Neural crest cell (in vitro differentiated cells): ENCODE data around the gene RELL2. TPM values are rescaled to one million over a fixed set of nuclear protein-coding genes. Genes with fewer than 3 reads are reported as not detected.

ENCODE experiments used
- DNase-seq: peaks from one replicate; pipeline ENCODE4 v3.0.0; 2021; ENCODE audit warnings: low read depth, mixed read lengths, low spot score
- H3K27ac Mint-ChIP-seq: one replicate; pipeline ENCODE4 v1.8.0; 2021; ENCODE audit warnings: mild to moderate bottlenecking, mixed read lengths; ENCODE audit not compliant: unreplicated experiment
- H3K27me3 Mint-ChIP-seq: 2 replicates; pipeline ENCODE4 v1.8.0; 2021; ENCODE audit warnings: low read depth, mild to moderate bottlenecking, mixed read lengths
- H3K36me3 Mint-ChIP-seq: 2 replicates; pipeline ENCODE4 v1.8.0; 2021; ENCODE audit warnings: low read depth, mild to moderate bottlenecking, mixed read lengths
- H3K4me1 Mint-ChIP-seq: 2 replicates; pipeline ENCODE4 v1.8.0; 2021; ENCODE audit warnings: mixed read lengths
- H3K4me3 Mint-ChIP-seq: one replicate; pipeline ENCODE4 v1.8.0; 2021; ENCODE audit warnings: mild to moderate bottlenecking, mixed read lengths
- H3K9me3 Mint-ChIP-seq: 2 replicates; pipeline ENCODE4 v1.8.0; 2021; ENCODE audit warnings: mixed read lengths
- CTCF ChIP-seq: fragments of 200-600 bp; sonication (generic); conservative IDR thresholded peaks from 2 replicates; pipeline ENCODE4 v1.5.0; 2021; ENCODE audit warnings: antibody characterized with exemption, mild to moderate bottlenecking
- total RNA-seq: library from RNA; stranded (reverse); gene quantifications from 2 replicates; pipeline ENCODE4 v1.2.1, GENCODE V29; 2021

RELL2 gene
- total RNA-seq, 1 donor from 2014 or later = 6.9 TPM

GRCh38 chr5:141638771-141639170, 2.0 kb downstream of the RELL2 start:
- H3K9me3 Mint-ChIP-seq = no peaks in the 10 kb centered on the region
- TF ChIP-seq CTCF = no peak
- peaks cover 2% of the 10 kb centered on the region for H3K27me3 Mint-ChIP-seq
- peak overlapping the region; percentile 87 for H3K4me3 Mint-ChIP-seq
- H3K27ac Mint-ChIP-seq = no peak overlapping the region
- H3K36me3 Mint-ChIP-seq = peaks cover 3% of the 10 kb centered on the region
- DNase-seq = no peak
- peaks cover 33% of the 10 kb centered on the region for H3K4me1 Mint-ChIP-seq

GRCh38 chr5:141639357-141640050, 2.7 kb downstream of the RELL2 start:
- peaks cover 28% of the 10 kb centered on the region for H3K4me1 Mint-ChIP-seq
- TF ChIP-seq CTCF = no peak
- H3K4me3 Mint-ChIP-seq = peak overlapping the region; percentile 87
- H3K9me3 Mint-ChIP-seq = no peaks in the 10 kb centered on the region
- no peaks in the 10 kb centered on the region for H3K36me3 Mint-ChIP-seq
- DNase-seq = no peak
- no peak overlapping the region for H3K27ac Mint-ChIP-seq
- H3K27me3 Mint-ChIP-seq = peaks cover 2% of the 10 kb centered on the region

- peaks cover 24% of the 10 kb centered on the region for H3K4me1 Mint-ChIP-seq
- no peak overlapping the region for H3K27ac Mint-ChIP-seq
- no peak for TF ChIP-seq CTCF
- no peaks in the 10 kb centered on the region for H3K9me3 Mint-ChIP-seq
- H3K4me3 Mint-ChIP-seq = peak overlapping the region; percentile 52
- H3K36me3 Mint-ChIP-seq = no peaks in the 10 kb centered on the region
- no peak for DNase-seq
- peaks cover 2% of the 10 kb centered on the region for H3K27me3 Mint-ChIP-seq
Observed at GRCh38 chr5:141640051-141640415, 3.2 kb downstream of the RELL2 start.

- no peaks in the 10 kb centered on the region for H3K9me3 Mint-ChIP-seq
- H3K36me3 Mint-ChIP-seq = no peaks in the 10 kb centered on the region
- no peak for DNase-seq
- H3K4me1 Mint-ChIP-seq = peaks cover 18% of the 10 kb centered on the region
- TF ChIP-seq CTCF = no peak
- no peak overlapping the region for H3K27ac Mint-ChIP-seq
- H3K4me3 Mint-ChIP-seq = peak overlapping the region; percentile 52
- H3K27me3 Mint-ChIP-seq = peaks cover 2% of the 10 kb centered on the region
Observed at GRCh38 chr5:141640698-141641097, 3.9 kb downstream of the RELL2 start.

GRCh38 chr5:141641634-141642267, 5.0 kb downstream of the RELL2 start:
- peaks cover 11% of the 10 kb centered on the region for H3K4me1 Mint-ChIP-seq
- H3K36me3 Mint-ChIP-seq = no peaks in the 10 kb centered on the region
- no peak for TF ChIP-seq CTCF
- peaks cover 2% of the 10 kb centered on the region for H3K27me3 Mint-ChIP-seq
- no peak for DNase-seq
- H3K4me3 Mint-ChIP-seq = peak overlapping the region; percentile 25
- no peaks in the 10 kb centered on the region for H3K9me3 Mint-ChIP-seq
- no peak overlapping the region for H3K27ac Mint-ChIP-seq
